Endodermal cell (in vitro differentiated cells): ENCODE data around the gene MORN1. TPM values are rescaled to one million over a fixed set of nuclear protein-coding genes. Genes with fewer than 3 reads are reported as not detected.

ENCODE experiments used
- DNase-seq: peaks from one replicate; pipeline ENCODE4 v3.0.0-alpha.2; 2017
- H3K27ac ChIP-seq: 2 replicates; pipeline ENCODE4 v1.5.1; 2013; ENCODE audit warnings: mild to moderate bottlenecking, low read depth, low read length, moderate library complexity
- H3K27me3 ChIP-seq: 2 replicates; pipeline ENCODE4 v1.6.1; 2013; ENCODE audit warnings: mild to moderate bottlenecking, low read length, moderate library complexity; ENCODE audit not compliant: insufficient read depth, control insufficient read depth, poor library complexity, severe bottlenecking
- H3K36me3 ChIP-seq: 2 replicates; pipeline ENCODE4 v1.7.0; 2013; ENCODE audit warnings: mild to moderate bottlenecking, low read length, moderate library complexity; ENCODE audit not compliant: control insufficient read depth, insufficient read depth
- H3K4me1 ChIP-seq: one replicate; pipeline ENCODE4 v1.7.0; 2013; ENCODE audit warnings: low read length; ENCODE audit not compliant: control insufficient read depth, insufficient read depth
- H3K4me3 ChIP-seq: 2 replicates; pipeline ENCODE4 v1.5.1; 2013; ENCODE audit warnings: mild to moderate bottlenecking, low read length, moderate library complexity
- H3K9ac ChIP-seq: 2 replicates; pipeline ENCODE4 v1.6.1; 2013; ENCODE audit warnings: mild to moderate bottlenecking, low read length, moderate library complexity; ENCODE audit not compliant: poor library complexity, severe bottlenecking; ENCODE audit errors: extremely low read depth
- H3K9me3 ChIP-seq: 2 replicates; pipeline ENCODE4 v1.6.1; 2013; ENCODE audit warnings: mild to moderate bottlenecking, low read length, moderate library complexity; ENCODE audit not compliant: control insufficient read depth
- H3K27ac Mint-ChIP-seq: 2 replicates; pipeline ENCODE4 v1.8.0; 2020; ENCODE audit warnings: mixed read lengths
- H3K27me3 Mint-ChIP-seq: 2 replicates; pipeline ENCODE4 v1.8.0; 2021; ENCODE audit warnings: mild to moderate bottlenecking, mixed read lengths; ENCODE audit not compliant: insufficient read depth
- H3K36me3 Mint-ChIP-seq: 2 replicates; pipeline ENCODE4 v1.8.0; 2020; ENCODE audit warnings: low read depth, mixed read lengths
- H3K4me1 Mint-ChIP-seq: 2 replicates; pipeline ENCODE4 v1.8.0; 2020; ENCODE audit warnings: mixed read lengths
- H3K4me3 Mint-ChIP-seq: 2 replicates; pipeline ENCODE4 v1.8.0; 2020; ENCODE audit warnings: mild to moderate bottlenecking, moderate library complexity, mixed read lengths
- H3K9me3 Mint-ChIP-seq: 2 replicates; pipeline ENCODE4 v1.8.0; 2020; ENCODE audit warnings: mild to moderate bottlenecking, mixed read lengths
- CTCF ChIP-seq: fragments of 200-600 bp; sonication (generic); conservative IDR thresholded peaks from 2 replicates; pipeline ENCODE4 v1.5.0; 2021; ENCODE audit warnings: antibody characterized with exemption, mild to moderate bottlenecking
- WGBS, 2 experiments: methylation state at CpG; one replicate each; pipeline versions ENCODE4 v1.1.5 to v1.1.7; 2013; ENCODE audit warnings: missing lambda C conversion rate in 2 of 2, mixed read lengths in 1 of 2; ENCODE audit not compliant: insufficient coverage in 1 of 2, insufficient read length in 1 of 2; 5-methylcytosine and 5-hydroxymethylcytosine counted together
- total RNA-seq, 2 donors: library from RNA; stranded (reverse); fragmentation: NEBNext Ultra II Directional in 1 of 2; extraction: Animal tissue kit (Norgen Biotek cat#: 25700) in 1 of 2; gene quantifications; 2 replicates in 1 of 2; 3 replicates in 1 of 2; pipeline ENCODE4 v1.2.1, GENCODE V29; 2021

Gene MORN1
- total RNA-seq, 2 donors from 2014 or later = 21.3 to 24.9 TPM

- Histone ChIP-seq H3K9me3 (no peaks in the 10 kb centered on the region), H3K27ac (peak overlapping the region; percentile 29), H3K27me3 (no peaks in the 10 kb centered on the region), H3K36me3 (no peaks in the 10 kb centered on the region), H3K4me1 (no peaks in the 10 kb centered on the region), H3K9ac (no peak overlapping the region), H3K4me3 (no peak overlapping the region)
- H3K4me3 Mint-ChIP-seq = no peak overlapping the region
- TF ChIP-seq CTCF = no peak
- no peak overlapping the region for H3K27ac Mint-ChIP-seq
- no peak for DNase-seq
- 91 to 94% methylated on average over 30 to 38 of the region's 38 CpGs for WGBS, 2 experiments
- H3K27me3 Mint-ChIP-seq = no peaks in the 10 kb centered on the region
- no peaks in the 10 kb centered on the region for H3K36me3 Mint-ChIP-seq
- H3K4me1 Mint-ChIP-seq = no peaks in the 10 kb centered on the region
- no peaks in the 10 kb centered on the region for H3K9me3 Mint-ChIP-seq
These were observed 36.6 kb downstream of the MORN1 start for GRCh38 chr1:2354511-2355372.

DNA sequence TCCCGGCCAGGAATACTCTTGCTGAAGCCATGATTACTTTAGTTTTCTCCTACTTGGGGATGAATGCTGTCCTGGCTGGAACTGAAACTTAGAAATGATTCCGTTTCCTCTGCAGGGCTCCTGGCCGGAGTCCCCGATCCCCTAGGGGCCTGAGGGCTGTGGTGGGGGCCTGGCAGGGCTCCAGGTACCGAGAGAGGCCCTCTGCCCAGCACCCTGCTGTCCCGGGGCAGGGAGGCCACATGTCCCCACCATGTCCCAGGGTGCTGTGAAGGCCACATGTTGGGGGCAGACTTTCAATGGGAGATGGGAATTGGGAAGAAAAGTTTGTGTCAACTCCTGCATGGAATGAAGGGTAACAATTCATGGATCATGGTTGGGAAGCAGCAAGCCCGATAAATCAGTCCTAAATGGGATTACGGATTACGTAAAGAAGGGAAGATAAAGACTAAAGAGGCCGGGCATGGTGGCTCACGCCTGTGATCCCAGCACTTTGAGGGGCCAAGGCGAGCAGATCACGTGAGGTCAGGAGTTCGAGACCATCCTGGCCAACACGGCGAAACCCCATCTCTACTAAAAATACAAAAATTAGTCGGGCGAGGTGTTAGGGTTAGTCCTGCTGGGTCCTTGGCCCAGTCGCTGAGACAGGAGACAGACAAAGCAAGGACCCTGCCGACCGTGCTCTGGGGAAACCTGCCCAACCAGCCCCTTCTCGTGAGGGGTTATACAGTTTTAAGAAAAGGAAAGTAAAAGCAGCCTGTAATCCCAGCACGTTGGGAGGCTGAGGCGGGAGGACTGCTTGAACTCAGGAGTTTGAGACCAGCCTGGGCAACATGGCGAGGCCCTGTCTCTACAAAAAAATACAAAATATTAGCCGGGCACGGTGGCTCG lies 37.6 kb downstream of the MORN1 start:
- Mint-ChIP-seq H3K4me1 (no peaks in the 10 kb centered on the region), H3K27me3 (no peaks in the 10 kb centered on the region), H3K4me3 (no peak overlapping the region), H3K9me3 (no peaks in the 10 kb centered on the region), H3K27ac (no peak overlapping the region), H3K36me3 (no peaks in the 10 kb centered on the region)
- no peak overlapping the region for H3K9ac ChIP-seq
- no peaks in the 10 kb centered on the region for H3K27me3 ChIP-seq
- no peaks in the 10 kb centered on the region for H3K9me3 ChIP-seq
- 90 to 94% methylated on average over 24 to 28 of the region's 28 CpGs for WGBS, 2 experiments
- no peaks in the 10 kb centered on the region for H3K4me1 ChIP-seq
- TF ChIP-seq CTCF = no peak
- no peaks in the 10 kb centered on the region for H3K36me3 ChIP-seq
- DNase-seq = no peak
- H3K27ac ChIP-seq = peak overlapping the region; percentile 16
- H3K4me3 ChIP-seq = no peak overlapping the region

DNA sequence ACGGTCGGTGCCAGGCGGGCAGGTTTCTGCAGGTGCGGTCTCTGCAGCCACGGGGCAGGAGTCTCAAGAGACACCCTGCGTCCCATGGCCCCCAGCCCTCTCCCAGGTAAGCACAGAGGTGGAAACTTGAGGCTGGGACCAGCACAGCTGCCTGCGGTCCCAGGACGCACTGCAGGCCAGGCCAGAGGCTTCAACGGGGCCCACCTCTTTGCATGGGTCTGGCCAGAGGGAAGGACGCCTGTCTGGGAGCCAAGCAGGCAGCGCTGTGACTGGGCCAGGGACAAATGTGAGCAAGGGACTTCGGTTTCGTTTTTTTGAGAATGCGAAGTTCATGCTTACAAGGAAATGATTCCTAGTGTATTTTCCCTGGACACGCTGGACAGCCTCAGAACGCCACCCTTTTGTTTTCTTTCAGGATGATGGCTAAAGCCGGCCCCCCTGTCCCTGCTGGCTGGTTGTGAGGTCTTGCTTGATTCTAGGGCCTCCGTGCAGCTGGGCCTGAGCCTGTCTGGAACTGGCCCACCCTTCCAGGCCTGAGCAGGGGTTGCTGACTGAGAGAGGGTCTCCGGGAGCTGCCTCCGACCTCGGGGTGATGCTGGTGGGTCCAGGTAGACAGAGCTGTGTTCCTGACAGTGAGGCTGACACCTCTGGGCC lies 38.3 kb downstream of the MORN1 start:
- peak overlapping the region; percentile 16 for H3K27ac ChIP-seq
- H3K9me3 ChIP-seq = no peaks in the 10 kb centered on the region
- H3K9ac ChIP-seq = no peak overlapping the region
- H3K27ac Mint-ChIP-seq = no peak overlapping the region
- H3K9me3 Mint-ChIP-seq = no peaks in the 10 kb centered on the region
- WGBS, 2 experiments = 90 to 92% methylated on average over 18 to 21 of the region's 21 CpGs
- TF ChIP-seq CTCF = no peak
- no peaks in the 10 kb centered on the region for H3K4me1 Mint-ChIP-seq
- H3K27me3 ChIP-seq = no peaks in the 10 kb centered on the region
- H3K27me3 Mint-ChIP-seq = no peaks in the 10 kb centered on the region
- DNase-seq = no peak
- H3K4me3 ChIP-seq = no peak overlapping the region
- no peaks in the 10 kb centered on the region for H3K36me3 Mint-ChIP-seq
- H3K36me3 ChIP-seq = no peaks in the 10 kb centered on the region
- no peaks in the 10 kb centered on the region for H3K4me1 ChIP-seq
- H3K4me3 Mint-ChIP-seq = no peak overlapping the region
